SK-N-SH (cell line): Measurements from ENCODE around the gene TBX1.

Experiments used
- EP300 ChIP-seq, 2 experiments: IDR thresholded peaks; 2 replicates each; pipeline versions ENCODE4 v1.4.0 to v1.6.1; 2012; ENCODE audit warnings: borderline replicate concordance in 1 of 2, low read depth in 1 of 2, low read length in 1 of 2
- FOSL2 ChIP-seq: IDR thresholded peaks from 2 replicates; pipeline ENCODE4 v1.4.0; 2012; ENCODE audit warnings: low read depth, mild to moderate bottlenecking, moderate library complexity, borderline replicate concordance
- POLR2AphosphoS5 ChIP-seq: IDR thresholded peaks from 2 replicates; pipeline ENCODE4 v1.6.1; 2012; ENCODE audit warnings: low read depth, low read length
- REST ChIP-seq: IDR thresholded peaks from 2 replicates; pipeline ENCODE4 v1.6.1; 2012; ENCODE audit warnings: mild to moderate bottlenecking, low read depth, low read length, moderate library complexity
- RFX5 ChIP-seq: IDR thresholded peaks from 2 replicates; pipeline ENCODE4 v1.6.1; 2012; ENCODE audit warnings: mild to moderate bottlenecking, improper control_type of control experiment, low read length
- RXRA ChIP-seq: IDR thresholded peaks from 2 replicates; pipeline ENCODE4 v1.4.0; 2012; ENCODE audit warnings: low read depth, mild to moderate bottlenecking, borderline replicate concordance
- TF ChIP-seq, protein P1 (sequence below): fragments of 200-600 bp; sonication (generic); IDR thresholded peaks from 2 replicates; pipeline ENCODE4 v1.6.1; 2017; ENCODE audit warnings: antibody characterized with exemption, mild to moderate bottlenecking, moderate library complexity
- TF ChIP-seq, protein P2 (sequence below): IDR thresholded peaks from 2 replicates; pipeline ENCODE4 v1.4.0; 2012; ENCODE audit warnings: low read depth, borderline replicate concordance

DNA sequence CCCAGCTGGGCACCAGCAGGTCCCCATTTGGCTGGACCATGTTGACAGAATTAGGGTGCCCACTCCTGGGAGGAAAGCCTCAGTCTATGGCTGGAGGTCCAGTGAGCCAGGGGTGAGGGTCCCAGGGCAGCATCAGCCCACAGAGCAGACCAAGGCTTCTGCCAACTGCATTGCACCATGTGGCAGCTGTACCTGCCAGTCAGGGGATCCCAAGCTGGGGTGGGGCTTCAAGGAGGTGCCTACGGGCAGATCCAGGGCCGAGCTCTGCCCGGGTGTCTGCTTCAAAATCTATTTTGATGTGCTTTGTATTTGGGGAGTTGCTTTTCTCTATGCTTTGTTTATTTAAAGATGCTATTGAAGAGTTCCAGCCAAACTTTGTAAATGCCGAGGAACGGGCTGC is 26.8 kb upstream of the TBX1 start:
- no peak for TF ChIP-seq POLR2AphosphoS5
- TF ChIP-seq, protein P1, sequence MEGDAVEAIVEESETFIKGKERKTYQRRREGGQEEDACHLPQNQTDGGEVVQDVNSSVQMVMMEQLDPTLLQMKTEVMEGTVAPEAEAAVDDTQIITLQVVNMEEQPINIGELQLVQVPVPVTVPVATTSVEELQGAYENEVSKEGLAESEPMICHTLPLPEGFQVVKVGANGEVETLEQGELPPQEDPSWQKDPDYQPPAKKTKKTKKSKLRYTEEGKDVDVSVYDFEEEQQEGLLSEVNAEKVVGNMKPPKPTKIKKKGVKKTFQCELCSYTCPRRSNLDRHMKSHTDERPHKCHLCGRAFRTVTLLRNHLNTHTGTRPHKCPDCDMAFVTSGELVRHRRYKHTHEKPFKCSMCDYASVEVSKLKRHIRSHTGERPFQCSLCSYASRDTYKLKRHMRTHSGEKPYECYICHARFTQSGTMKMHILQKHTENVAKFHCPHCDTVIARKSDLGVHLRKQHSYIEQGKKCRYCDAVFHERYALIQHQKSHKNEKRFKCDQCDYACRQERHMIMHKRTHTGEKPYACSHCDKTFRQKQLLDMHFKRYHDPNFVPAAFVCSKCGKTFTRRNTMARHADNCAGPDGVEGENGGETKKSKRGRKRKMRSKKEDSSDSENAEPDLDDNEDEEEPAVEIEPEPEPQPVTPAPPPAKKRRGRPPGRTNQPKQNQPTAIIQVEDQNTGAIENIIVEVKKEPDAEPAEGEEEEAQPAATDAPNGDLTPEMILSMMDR: no peak
- TF ChIP-seq REST: no peak
- TF ChIP-seq, protein P2, sequence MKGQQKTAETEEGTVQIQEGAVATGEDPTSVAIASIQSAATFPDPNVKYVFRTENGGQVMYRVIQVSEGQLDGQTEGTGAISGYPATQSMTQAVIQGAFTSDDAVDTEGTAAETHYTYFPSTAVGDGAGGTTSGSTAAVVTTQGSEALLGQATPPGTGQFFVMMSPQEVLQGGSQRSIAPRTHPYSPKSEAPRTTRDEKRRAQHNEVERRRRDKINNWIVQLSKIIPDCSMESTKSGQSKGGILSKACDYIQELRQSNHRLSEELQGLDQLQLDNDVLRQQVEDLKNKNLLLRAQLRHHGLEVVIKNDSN: no peak
- no peak for TF ChIP-seq RFX5
- TF ChIP-seq RXRA: no peak
- TF ChIP-seq EP300 (IDR thresholded peaks at IDR 0.05; ENCODE audit: borderline replicate concordance in 1 of 2, low read depth in 1 of 2, low read length in 1 of 2): no peak
- no peak for TF ChIP-seq FOSL2
